Suprapubic skin (tissue), 4 donors: ENCODE measurements around the gene CTNNBL1. TPM values are rescaled to one million over a fixed set of nuclear protein-coding genes. Genes with fewer than 3 reads are reported as not detected.

Experiments
- DNase-seq, 2 donors: peaks; one replicate each; pipeline ENCODE4 v3.0.0-alpha.2; 2019; ENCODE audit warnings: low spot score in 2 of 2
- H3K27ac ChIP-seq: fragments of 200-600 bp; sonication (generic); one replicate; pipeline ENCODE4 v1.5.1; 2019
- H3K27me3 ChIP-seq: fragments of 200-600 bp; sonication (generic); one replicate; pipeline ENCODE4 v1.5.1; 2019
- H3K36me3 ChIP-seq: fragments of 200-600 bp; sonication (generic); one replicate; pipeline ENCODE4 v1.5.1; 2019
- H3K4me1 ChIP-seq: fragments of 200-600 bp; sonication (generic); one replicate; pipeline ENCODE4 v1.5.1; 2019
- H3K4me3 ChIP-seq: fragments of 200-600 bp; sonication (generic); one replicate; pipeline ENCODE4 v1.5.1; 2019; ENCODE audit warnings: mild to moderate bottlenecking
- H3K9me3 ChIP-seq: fragments of 200-600 bp; sonication (generic); one replicate; pipeline ENCODE4 v1.5.1; 2019
- EP300 ChIP-seq: sonication (generic); formaldehyde crosslinking; IDR thresholded peaks from one replicate; pipeline ENCODE4 v1.6.1; 2017; ENCODE audit warnings: antibody characterized with exemption
- POLR2A ChIP-seq, 2 donors: fragments of 450-650 bp; IDR thresholded peaks; one replicate each; pipeline ENCODE4 v1.6.1; 2017; ENCODE audit warnings: antibody characterized with exemption in 2 of 2, mild to moderate bottlenecking in 2 of 2, moderate library complexity in 2 of 2
- POLR2AphosphoS5 ChIP-seq, 3 donors: sonication (generic); formaldehyde crosslinking; IDR thresholded peaks; one replicate each; pipeline ENCODE4 v1.6.1; 2017; ENCODE audit warnings: antibody characterized with exemption in 3 of 3
- WGBS: methylation state at CpG from one replicate; pipeline ENCODE4 v1.1.5; 2018; 5-methylcytosine and 5-hydroxymethylcytosine counted together
- total RNA-seq, 4 donors: library from RNA; depleted of rRNA; stranded (reverse); fragments of >200 nt; gene quantifications; one replicate each; pipeline ENCODE4 v1.1.0, GENCODE V29; 2016
- TF ChIP-seq, protein P1 (sequence below), 2 donors: fragments of 200-600 bp in 1 of 2; fragments of 450-650 bp in 1 of 2; sonication (generic) in 1 of 2; IDR thresholded peaks; one replicate each; pipeline ENCODE4 v1.5.1; 2016 to 2019; ENCODE audit warnings: antibody characterized with exemption in 2 of 2, mild to moderate bottlenecking in 1 of 2, moderate library complexity in 1 of 2

CTNNBL1 gene
- total RNA-seq, 4 donors from 2014 or later: 17.2 to 27.4 (median 26.1) TPM

DNA sequence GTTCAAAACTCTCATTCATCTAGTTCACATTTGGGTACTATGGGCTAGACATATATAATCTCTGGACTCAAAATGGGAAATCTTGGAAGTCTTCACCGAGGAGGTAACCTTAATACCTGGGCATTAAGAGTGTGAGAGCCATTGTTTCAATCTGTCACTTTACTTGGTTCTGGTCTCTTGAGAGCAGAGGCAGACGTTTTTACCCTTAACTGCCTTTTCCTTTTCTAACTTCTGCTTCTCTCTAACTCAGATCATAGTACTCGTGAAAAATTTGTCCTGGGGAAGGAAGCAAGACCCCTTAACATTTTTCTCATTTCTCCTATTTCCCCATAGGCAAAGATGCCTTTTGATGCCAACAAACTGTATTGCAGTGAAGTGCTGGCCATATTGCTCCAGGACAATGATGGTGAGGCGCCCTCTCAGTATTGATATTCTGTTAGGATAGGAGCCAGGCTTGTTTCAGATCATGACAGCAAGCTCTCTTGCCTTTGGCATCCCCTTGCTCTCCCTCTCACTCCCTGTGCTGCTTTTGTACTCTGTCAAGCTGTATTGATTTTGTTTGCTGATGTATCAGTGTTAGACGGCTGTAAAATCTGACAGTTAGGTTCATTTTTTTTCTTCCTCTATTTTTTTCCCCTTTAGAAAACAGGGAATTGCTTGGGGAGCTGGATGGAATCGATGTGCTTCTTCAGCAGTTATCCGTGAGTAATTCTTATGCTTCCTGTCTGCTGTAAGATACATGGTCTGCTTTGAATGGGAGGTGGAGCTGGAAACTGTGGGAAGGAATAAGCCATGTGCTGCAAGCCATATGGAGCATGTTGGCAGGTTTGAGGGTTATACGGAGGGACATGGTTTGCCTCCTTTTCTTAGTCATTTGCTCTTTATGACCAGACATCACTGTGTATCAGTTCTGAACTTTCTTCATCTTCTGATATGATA lies 83.5 kb downstream of the CTNNBL1 start:
- Histone ChIP-seq H3K27ac (no peak overlapping the region), H3K27me3 (no peaks in the 10 kb centered on the region), H3K9me3 (no peaks in the 10 kb centered on the region), H3K36me3 (peaks cover 18% of the 10 kb centered on the region), H3K4me3 (no peak overlapping the region), H3K4me1 (peaks cover 5% of the 10 kb centered on the region)
- WGBS: 80% methylated on average over 8 of the region's 8 CpGs
- TF ChIP-seq POLR2AphosphoS5 (IDR thresholded peaks at IDR 0.05): no peak
- no peak for TF ChIP-seq EP300
- TF ChIP-seq, protein P1, sequence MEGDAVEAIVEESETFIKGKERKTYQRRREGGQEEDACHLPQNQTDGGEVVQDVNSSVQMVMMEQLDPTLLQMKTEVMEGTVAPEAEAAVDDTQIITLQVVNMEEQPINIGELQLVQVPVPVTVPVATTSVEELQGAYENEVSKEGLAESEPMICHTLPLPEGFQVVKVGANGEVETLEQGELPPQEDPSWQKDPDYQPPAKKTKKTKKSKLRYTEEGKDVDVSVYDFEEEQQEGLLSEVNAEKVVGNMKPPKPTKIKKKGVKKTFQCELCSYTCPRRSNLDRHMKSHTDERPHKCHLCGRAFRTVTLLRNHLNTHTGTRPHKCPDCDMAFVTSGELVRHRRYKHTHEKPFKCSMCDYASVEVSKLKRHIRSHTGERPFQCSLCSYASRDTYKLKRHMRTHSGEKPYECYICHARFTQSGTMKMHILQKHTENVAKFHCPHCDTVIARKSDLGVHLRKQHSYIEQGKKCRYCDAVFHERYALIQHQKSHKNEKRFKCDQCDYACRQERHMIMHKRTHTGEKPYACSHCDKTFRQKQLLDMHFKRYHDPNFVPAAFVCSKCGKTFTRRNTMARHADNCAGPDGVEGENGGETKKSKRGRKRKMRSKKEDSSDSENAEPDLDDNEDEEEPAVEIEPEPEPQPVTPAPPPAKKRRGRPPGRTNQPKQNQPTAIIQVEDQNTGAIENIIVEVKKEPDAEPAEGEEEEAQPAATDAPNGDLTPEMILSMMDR (IDR thresholded peaks at IDR 0.05): no peak
- TF ChIP-seq POLR2A (IDR thresholded peaks at IDR 0.05): no peak
- no peak for DNase-seq

DNA sequence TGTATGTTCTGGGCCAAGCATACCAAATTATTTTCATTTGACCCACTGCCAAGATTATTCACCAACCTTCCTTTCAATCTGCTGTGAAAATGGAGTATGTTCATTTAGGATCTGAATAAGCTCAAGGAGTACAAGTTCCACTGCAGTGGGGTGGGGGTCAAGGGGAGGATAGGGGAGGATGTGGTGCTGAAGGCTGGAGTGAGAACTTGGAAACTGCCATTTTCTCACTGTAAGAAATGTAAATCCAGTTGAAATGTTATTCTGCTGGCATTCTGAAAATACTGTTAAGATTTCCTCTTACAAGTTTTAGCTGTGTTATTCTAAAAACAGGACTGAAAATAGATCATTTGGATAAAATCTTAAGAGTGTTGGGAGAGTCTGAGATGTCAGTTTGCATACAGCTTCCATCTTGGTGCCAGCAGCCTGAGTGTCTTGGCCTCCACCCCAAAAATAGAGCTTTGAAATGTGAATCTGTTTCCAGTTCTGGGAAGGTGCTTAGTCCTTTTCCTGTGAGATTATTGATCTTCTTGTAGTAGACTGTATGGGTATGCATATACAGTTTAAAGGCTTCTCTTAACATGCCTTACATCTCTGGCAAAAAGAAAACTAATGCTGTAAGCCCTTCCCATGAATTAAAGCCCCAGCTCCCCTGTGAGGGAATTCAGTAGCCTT lies 84.3 kb downstream of the CTNNBL1 start:
- DNase-seq: no peak
- no peak for TF ChIP-seq EP300
- no peak for TF ChIP-seq POLR2AphosphoS5 (IDR thresholded peaks at IDR 0.05)
- no peak for TF ChIP-seq POLR2A (IDR thresholded peaks at IDR 0.05)
- TF ChIP-seq, protein P1 (IDR thresholded peaks at IDR 0.05): no peak
- Histone ChIP-seq H3K4me1 (peaks cover 2% of the 10 kb centered on the region), H3K27me3 (no peaks in the 10 kb centered on the region), H3K36me3 (peaks cover 18% of the 10 kb centered on the region), H3K27ac (no peak overlapping the region), H3K4me3 (no peak overlapping the region), H3K9me3 (no peaks in the 10 kb centered on the region)

DNA sequence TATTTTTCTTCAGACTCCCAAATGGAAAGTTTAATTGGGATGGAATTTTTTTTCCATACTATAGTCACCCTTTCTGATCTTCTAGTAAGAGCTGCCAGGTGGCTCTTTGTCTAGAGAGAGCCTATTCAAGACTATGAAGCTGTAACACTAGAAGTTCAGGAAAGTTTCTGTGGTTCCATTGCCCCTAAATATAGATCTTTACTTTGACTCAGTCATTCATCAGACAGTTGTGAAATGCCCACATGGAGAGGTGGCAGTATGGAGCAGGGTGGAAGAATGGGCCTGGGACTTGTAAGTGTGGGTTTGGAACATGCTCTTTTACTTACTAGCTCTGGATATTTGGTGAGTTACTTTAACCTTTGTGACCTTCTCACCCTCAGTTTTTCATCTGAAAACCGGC lies 87.8 kb downstream of the CTNNBL1 start:
- TF ChIP-seq EP300 (no peak), POLR2AphosphoS5 (IDR thresholded peaks at IDR 0.05) (no peak), POLR2A (IDR thresholded peaks at IDR 0.05) (no peak)
- TF ChIP-seq, protein P1 (IDR thresholded peaks at IDR 0.05): no peak
- Histone ChIP-seq H3K27ac (no peak overlapping the region), H3K4me3 (no peak overlapping the region), H3K27me3 (no peaks in the 10 kb centered on the region), H3K9me3 (no peaks in the 10 kb centered on the region), H3K36me3 (peaks cover 18% of the 10 kb centered on the region), H3K4me1 (no peaks in the 10 kb centered on the region)
- 88% methylated on average over 1 of the region's 1 CpG for WGBS
- DNase-seq: no peak

DNA sequence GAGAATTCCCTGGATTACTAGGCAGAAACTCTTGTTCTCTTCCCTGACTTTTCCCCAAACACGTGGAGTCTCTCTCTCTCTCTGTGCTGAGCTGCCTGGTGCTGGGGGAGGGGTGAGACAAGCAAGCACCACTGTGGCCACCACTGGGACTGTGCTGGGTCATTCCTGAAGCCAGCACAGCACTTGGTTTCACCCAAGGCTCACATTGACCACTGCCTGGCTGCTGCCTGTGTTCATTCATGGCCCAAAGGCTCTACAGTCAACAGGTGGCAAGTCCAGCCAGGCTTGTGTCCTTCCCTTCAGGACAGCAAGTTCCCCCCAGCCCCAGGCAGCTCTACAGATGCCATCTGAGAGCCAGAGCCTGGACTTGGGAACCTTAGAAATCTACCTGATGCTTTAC lies 92.2 kb downstream of the CTNNBL1 start:
- no peak overlapping the region for H3K27ac ChIP-seq
- H3K27me3 ChIP-seq: no peaks in the 10 kb centered on the region
- H3K9me3 ChIP-seq: no peaks in the 10 kb centered on the region
- TF ChIP-seq, protein P1 (IDR thresholded peaks at IDR 0.05): no peak
- TF ChIP-seq EP300: no peak
- no peak for TF ChIP-seq POLR2A (IDR thresholded peaks at IDR 0.05)
- TF ChIP-seq POLR2AphosphoS5 (IDR thresholded peaks at IDR 0.05): no peak
- no peak overlapping the region for H3K4me3 ChIP-seq
- no peaks in the 10 kb centered on the region for H3K4me1 ChIP-seq
- H3K36me3 ChIP-seq: peaks cover 33% of the 10 kb centered on the region
- WGBS: 63% methylated on average over 1 of the region's 1 CpG
- DNase-seq: no peak

DNA sequence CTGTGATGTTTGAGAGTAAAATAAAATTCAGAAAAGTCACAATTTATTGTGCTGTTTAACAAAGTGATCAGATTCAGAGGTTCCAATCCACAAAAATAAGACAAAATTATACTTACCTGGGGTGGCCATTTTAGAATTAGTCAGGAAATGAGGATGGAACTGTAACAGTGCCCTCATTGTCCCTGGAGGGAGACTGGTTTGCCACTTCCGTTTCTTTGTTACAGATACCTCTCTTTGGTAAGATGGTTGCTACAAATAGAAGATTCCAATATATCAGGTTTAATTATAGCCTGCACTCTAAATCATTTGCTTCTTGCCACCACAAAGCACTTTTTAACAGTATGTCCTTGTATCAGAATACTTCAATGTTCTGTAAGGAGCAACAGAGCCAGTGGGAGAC lies 95.6 kb downstream of the CTNNBL1 start:
- Histone ChIP-seq H3K27ac (no peak overlapping the region), H3K36me3 (peaks cover 45% of the 10 kb centered on the region)
- WGBS: 91% methylated on average over 1 of the region's 1 CpG

More for the DNA sequence above, 95.6 kb downstream of the CTNNBL1 start:
- Histone ChIP-seq H3K4me1 (no peaks in the 10 kb centered on the region), H3K27me3 (no peaks in the 10 kb centered on the region), H3K9me3 (peaks cover 2% of the 10 kb centered on the region), H3K4me3 (no peak overlapping the region)
- no peak for DNase-seq
- TF ChIP-seq EP300: no peak
- no peak for TF ChIP-seq POLR2A (IDR thresholded peaks at IDR 0.05)
- TF ChIP-seq POLR2AphosphoS5 (IDR thresholded peaks at IDR 0.05): no peak
- TF ChIP-seq, protein P1 (IDR thresholded peaks at IDR 0.05): no peak
